Ramos (cell line): ENCODE data around the gene RPL35.

Experiments
- in situ Hi-C: fragments of 300-500 bp; cut with MboI; formaldehyde crosslinking; loops from one replicate; pipeline ENCODE4 v1.14.3; 2022; ENCODE audit warnings: low sequenced_read_pairs; ENCODE audit not compliant: unreplicated experiment

RPL35 gene

DNA sequence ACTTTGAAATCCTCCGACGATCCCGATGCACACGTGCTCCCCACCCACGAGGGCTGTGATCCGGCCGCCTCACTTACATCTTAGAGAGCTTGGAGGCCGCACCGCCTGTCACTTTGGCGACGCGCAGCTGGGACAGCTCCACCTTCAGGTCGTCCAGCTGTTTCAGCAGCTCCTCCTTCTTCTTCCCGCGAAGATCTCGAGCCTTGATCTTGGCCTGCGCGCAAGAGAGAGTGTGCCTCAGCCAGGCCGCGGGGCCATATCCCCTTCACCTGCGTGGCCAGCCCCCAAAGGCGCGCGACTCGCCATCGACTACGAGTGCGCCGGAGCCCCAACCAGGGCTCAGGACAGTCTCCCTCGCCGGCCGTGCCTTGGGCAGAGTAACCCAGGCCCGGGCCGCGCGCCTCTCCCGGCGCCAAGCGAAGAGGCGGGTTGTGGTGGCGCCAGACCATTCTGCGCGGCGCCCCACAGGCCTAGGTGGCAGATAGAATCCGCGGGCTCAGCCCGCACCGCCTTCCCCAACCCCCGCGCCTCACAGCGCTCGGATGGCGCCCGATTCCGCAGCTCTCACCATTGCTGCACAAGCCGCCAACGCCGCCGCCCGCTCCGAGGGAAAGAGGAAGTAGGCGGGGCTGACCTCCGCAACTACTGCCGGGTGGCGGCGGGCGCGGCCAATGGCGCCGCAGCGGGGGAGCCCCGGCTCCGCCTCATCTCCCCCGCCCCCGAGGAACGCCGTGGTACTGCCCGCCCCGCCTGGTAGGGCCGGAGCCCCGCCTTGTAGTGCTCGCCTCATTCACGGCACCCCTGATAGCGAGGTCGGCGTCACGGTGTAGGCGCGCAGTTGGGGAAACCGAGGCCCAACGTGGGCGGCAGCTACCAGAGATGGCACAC, at the start of gene RPL35, which contains the start of gene ARPC5L:
Gene RPL35 (minus strand): TSS at position 616 of the 888 bp plus-strand sequence. CDS start 45 bp downstream, at position 571.
Gene ARPC5L (plus strand): TSS at position 789 of the 888 bp plus-strand sequence. CDS start 7,161 bp downstream, outside the sequence.
- in situ Hi-C loops = no loop called here

DNA sequence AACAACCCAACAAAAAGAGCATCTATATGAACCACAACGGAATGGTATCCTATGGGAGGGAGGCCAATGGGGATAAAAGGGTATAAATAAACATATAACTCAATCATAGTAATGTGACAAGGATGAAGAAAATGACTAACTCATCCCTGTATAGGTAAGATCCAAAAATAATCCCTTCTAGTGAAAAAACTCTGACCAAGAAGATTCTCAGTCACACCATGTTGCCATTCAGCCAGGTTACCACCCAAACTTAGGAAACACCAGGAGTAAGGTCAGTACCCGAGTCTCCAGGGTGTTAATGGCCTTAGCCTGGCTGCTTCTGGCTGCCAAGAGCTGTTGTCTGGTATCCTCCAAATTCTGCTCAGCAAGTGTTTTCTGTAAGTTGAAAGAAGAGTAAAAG, 46.3 kb upstream of the RPL35 start:
- in situ Hi-C loops = no loop called here

DNA sequence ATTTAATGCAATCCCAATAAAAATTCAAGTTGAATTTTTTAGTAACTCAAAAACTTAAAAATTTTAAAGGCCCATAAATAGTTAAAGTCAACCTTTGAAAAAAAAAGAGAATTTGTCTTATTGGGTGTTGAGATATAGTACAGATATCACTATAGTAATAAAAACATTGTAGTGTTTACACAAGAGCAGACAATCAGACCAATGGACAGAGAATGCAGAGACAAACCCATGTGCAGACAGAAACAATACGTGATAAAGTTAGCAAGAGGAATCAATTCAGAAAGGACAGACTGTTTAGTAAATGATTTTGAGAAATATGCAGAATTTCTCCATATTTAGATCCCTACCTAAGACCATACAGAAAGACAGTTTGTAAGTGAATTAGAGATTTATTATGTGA, 45.2 kb upstream of the RPL35 start:
- in situ Hi-C loops = no loop called here

DNA sequence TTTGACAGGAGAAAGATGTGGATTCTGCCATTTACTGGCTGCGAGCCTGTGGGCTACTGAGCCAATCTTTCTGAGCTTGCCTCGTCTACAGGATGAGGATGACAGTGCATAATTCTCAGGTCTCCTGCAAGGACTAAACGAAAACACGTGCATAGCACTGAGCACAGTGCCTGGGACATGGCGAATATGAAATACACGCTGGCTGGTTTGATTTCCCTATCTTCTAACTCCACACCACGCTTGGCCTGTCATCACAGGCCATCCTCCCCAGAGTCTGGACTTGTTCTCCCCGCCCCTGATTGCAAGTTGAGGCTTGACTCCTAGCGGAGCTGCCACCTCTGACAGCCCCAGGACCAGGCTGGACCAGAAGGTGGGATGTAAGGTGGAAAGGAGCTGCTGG, 38.1 kb upstream of the RPL35 start:
- in situ Hi-C loops = no loop called here

DNA sequence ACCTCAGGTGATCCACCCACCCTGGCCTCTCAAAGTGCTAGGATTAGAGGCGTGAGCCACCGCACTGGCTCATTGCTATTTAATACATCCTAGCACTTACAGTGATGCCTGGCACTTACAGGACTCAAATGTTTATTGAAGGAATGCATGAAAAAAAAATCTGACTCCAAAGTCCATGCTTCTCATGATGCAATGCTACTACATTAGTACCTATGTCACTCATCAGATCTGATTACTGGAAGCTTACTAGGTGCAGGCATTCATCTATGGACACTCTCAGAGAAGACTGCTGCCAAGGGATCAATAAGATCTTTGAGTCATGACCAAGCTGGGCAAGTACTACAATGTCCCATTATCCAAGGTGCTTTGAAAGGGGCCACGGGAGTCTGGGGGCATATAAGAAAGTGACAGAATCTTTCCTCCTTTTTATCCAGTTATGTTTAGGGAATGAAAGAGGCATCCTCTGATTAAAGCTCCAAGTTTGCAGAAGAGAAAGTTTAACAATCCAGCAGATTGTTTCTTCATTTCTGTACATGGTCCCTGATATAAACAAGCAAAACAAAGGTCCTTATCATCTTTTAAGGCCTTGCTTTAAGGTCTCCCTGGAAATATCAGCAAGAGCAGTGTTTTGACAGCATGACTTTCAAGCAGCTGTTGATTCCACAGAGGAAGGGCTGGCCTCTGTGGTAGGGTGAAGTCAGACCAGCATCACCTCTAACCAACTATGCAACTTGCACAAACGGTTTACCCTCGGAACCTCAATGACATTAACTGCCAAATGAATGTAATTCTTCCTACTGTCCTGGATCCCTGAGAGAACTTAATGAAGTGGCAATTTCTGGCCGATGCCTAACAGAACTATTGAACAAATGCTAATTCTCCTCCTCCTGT, 36.1 kb upstream of the RPL35 start:
- in situ Hi-C loops = no loop called here

DNA sequence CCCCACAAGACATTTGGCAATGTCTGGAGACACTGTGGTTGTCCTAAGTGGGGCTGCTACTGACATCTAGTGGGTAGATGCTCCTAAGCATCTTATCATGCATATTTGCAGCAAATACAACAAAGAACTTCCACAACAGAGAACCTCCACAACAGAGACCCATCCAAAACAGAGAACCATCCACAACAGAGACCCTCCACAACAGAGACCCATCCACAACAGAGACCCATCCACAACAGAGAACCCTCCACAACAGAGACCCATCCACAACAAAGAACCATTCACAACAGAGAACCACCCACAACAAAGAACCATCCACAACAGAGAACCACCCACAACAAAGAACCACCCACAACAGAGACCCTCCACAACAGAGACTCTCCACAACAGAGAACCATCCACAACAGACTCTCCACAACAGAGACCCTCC, 33.0 kb upstream of the RPL35 start:
- in situ Hi-C loops = no loop called here

DNA sequence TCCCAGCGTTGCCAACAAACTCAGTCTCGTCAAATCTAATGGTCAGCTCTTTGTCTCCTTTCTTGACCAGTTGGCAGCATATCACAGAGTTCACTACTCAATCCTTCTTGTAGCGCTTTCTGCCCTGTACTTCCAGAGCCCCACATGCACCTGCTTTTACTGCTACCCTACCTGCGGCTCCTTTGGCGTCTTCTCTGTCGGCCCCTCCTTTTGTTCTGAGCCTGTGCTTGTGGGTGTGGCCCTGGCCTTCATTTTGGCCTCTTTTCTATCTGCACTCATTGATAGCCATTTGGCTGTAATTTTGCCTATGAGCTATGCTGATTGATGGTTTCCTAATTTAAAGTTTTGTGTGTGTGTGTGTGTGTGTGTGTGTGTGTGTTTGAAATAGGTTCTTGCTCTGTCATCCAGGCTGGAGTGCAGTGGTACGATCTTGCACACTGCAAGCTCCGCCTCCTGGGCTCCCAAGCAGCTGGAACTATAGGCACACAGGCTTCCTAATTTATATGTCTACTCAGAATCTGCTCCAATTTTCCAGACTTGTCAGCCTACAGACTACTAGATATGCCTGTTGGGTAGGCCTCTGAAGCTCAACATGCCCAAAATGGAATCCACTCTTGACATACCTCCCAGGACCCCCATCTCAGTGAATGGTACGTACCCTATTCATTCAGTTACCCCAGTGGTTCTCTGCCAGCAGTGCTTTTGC, 32.4 kb upstream of the RPL35 start:
- in situ Hi-C loops = no loop called here

DNA sequence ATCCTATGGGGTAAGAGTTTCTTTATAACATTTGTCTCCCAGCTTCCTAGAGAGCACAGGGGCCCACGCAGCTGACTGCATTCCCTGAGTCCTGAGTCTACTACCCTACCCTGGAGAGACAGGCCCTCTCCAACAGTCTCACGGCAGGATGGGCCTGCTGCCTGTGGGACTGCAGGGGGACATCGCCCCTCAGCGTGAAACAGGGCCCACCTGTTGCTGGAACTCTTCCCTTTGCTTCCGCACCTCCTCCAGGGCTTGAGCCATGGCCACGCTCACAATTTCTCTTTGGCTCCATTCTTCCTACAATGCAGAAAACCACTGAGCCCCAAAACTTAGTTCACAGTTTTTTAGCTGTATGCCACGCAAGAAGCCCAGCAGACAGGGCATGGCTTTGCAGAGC, 28.4 kb upstream of the RPL35 start:
- in situ Hi-C loops = no loop called here

DNA sequence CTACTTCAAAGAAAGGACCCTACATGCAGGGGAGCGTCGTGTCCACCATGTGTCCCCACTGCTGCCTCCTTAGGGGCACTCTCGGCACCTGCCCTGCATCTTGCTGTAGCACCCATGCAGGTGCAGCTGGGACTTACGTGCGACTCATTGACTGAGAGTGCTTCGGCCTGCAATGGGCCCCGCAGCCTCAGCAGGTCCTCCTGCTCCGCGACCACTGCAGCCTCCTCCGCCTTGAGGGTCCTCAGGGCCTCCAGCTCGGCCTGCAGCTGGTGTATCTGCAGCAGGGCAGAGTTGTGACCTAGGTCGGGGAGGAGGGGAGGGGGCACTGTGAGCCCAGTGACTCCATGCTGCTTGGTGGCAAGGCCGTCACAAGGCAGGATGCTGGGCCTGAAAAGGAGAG, 27.2 kb upstream of the RPL35 start:
- in situ Hi-C loops = no loop called here

DNA sequence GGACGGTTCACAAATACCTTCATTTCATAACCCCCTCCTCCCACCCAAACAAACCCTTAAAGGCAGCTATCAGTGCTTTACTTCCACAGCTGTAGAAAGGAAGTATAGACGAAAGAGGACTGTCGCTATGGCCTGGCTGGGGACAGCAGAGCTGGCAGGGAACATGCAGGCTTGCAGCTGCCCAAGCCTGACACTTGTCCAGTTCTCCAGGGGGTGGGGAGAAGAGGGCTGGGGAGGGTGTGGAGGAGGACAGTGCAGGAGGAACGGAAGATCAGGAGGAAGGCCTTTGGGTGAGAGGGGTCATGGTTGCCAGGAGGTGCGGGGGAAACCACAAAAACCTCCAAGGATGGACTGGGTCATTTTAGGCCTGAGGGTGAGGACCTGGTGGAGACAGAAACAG, 26.1 kb upstream of the RPL35 start:
- in situ Hi-C loops = no loop called here

DNA sequence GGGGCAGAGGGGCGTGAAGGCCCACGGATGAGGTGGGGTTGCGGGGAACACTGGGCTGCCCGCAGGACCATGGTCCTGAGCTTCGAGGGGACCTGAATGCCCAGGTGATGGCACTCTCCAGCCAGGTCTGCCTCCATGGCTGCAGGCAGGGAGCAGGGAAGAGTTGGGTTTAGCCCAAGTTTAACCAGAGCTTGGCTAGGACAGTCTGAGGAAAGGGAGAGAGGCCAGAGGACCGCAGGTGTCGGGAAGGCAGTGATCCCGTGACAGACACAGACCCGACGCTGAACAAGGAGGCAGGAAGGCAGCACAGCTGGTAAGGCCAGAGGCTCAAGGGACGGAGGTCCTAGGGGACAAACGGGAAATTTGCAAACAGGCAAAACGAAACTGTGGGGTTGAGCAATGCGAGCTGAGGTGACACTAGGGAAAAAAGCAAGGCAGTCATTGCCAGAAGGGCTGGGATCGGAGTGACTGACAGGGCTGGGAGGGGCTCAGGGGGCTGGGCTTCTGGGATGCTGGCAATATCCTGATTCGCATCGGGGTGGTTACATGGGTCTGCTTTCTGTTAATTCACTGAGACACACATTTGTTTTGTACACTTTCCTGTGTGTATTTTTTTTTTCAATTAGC, 25.2 kb upstream of the RPL35 start:
- in situ Hi-C loops = no loop called here

DNA sequence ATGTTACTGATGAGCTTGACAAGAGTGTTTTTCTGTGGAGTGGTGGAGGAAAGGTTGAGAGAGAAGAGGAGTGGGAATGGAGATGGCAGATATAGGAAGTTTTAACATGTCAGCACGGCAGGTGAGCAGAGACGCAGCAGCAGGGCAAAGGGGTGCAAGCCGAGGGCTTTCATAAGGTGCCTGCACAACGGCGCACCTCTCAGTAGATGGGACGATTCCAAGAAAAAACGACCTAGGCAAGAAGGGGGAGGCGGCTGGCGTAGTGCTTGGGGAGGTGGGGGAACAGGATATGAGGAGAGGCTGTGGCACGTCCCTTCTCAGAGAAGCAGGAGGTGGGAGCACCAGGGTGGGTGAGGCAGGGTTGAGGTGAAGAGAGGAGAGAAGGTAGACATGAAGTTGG, 24.7 kb upstream of the RPL35 start:
- in situ Hi-C loops = no loop called here

DNA sequence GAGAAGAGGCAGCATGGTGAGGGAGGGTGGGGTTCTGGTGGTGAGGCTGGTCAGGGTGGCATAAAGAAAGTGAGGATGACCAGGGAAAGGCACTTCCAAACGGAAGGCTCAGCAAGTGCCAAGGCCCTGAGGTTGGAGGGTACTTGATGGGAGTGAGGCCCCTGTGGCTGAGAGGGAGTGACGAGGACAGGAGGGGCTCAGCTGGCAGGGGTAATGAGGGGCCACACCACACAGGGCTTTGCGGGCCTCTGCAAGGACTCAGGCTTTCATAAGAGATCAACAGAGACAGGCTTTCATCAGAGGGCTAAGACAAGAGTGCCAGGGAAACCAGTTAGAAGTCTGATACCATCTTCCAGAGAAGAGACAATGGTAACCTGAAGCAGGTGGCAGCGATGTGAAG, 23.8 kb upstream of the RPL35 start:
- in situ Hi-C loops = no loop called here

DNA sequence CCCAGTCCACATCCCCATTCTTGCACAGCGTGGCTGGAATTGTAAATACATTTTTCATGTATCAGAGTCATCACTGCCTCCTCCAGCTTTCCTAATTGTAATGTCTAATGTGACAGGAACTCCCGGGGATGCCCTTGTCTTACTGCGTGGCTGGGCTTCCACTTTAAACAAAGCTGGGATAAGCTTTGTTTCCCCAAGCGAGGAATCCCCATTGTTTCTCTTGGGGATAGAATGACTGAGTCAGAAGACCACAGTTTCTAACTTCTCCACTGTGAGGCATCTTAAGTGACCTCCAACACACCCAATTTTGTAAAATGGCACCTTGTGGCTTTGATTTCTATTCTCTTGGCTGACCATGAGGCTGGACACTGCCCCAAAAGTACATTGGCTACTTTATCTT, 22.6 kb upstream of the RPL35 start:
- in situ Hi-C loops = no loop called here

DNA sequence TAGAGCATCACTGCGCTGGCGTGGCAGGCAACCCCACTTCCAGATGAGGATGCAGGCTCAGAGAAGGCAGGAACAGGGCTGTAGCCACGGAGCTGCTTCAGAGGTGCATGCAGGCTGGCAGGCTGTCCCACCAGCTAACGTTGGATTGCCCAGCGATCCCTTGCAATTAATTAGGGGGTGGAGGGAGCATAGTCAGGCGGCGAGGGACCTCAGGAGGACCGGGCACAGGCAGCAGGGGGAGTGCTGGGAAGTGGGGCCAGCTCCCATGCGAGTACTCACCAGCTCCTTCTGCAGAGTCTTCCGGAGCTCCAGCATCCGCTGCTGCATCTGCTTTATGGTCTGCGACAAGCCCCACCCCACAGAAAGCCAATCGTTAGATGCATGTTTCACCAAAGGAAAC, 20.5 kb upstream of the RPL35 start:
- in situ Hi-C loops = no loop called here

DNA sequence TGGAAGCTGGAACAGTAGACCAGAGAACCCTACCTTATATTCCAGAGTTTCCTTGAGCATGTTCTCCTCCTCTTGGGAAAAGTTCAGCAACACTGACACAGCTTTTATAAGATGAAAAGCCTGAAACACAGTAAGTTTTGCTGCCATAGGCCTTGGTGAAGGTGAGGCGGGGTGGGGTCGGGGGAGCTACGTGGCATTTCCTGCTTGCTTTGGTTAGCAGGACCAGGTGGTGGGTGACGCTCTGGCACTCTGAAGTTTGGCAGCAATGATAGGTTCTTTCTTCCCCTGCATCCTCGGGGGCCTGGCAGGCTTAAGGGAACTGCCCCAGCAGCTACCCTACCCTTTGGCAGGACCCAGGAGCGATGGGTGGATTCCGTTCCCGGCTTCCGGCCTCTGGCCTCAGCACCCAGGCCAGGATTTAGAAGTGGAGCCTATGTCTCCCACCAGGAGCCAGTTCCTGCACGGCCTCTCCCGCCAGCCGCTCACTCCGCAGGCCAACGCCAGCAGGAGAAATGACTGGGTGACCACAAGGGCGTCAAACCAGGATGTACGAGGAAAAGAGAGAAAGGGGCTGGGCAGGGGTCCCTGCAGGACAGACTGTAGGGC, 19.5 kb upstream of the RPL35 start:
- in situ Hi-C loops = no loop called here

DNA sequence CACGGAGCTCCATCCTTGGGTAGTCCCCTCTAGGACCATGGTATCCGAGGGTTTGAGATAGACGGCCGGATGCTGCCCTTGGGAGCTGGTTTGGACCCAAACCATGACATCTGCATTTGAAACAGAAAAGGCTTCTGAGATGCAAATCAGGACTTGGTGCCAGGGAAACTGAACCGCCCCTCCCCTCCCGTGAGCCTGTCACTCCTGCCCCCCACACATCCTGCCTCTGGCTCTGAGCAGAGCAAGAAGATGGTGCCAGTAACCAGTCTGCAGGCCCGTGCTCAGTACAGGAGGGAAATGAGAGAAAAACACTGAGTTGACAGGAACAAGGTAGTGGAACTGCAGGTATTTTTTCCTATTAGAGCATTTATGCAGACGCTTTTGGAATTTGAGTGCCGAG, 18.7 kb upstream of the RPL35 start:
- in situ Hi-C loops = no loop called here

DNA sequence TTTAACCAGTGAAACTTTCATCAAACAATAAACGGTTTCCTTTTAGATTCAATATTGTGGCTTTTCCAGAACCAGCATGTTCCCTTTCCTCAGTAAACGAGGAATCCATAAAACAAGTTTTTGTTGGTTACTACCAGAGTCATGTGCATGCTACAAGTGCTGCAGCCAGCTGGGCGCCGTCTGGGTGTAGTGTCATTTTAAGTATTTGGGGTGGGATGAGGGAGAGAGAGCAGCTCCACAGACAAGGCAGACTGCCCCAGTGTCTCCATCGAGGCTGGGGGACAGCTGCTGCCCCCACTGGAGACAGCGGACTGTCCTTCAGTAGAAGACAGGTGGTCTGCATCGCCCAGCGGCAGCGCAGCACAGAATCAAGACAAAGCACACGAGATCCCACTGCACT, 17.5 kb upstream of the RPL35 start:
- in situ Hi-C loops = no loop called here

DNA sequence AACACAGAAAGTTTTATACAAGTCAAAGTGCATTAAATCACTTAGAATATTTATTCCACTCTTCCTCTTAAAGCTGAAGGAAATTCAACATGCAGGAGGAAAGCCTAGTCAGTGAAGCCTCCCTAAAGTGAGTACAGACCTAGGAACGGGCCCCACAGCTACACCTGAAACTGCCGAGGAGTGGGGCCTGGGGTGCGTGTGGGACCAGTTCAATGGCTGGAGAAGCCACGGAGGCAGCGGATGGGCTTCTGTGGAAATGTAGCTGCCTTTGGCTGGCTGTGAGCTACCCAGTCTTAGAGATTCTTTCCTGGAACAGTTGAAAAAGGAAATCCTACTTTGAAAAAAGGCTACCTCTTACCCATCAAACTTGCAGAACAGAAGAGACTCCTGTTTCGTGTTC, 16.8 kb upstream of the RPL35 start:
- in situ Hi-C loops = no loop called here

DNA sequence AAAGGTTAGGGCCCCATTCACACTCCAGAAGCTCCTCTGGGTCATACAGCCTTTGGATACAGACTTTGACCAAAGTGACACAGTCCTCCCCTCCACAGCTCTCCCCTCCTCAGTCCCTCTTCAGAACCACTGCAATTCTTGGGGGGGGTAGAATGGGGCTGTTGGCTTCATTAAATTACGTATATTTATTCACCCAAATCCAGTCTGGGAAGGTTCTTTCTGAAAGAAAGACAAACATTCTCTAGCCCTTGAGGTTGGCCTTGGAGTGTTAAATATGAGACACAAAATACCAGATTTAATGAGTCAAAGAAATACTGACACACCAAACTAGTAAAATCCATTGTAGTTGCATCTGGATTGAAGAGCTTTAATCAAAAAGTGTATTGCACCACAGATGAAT, 16.3 kb upstream of the RPL35 start:
- in situ Hi-C loops = no loop called here
